ENCODE measurements around the gene TNIP2.

The TNIP2 gene

DNA sequence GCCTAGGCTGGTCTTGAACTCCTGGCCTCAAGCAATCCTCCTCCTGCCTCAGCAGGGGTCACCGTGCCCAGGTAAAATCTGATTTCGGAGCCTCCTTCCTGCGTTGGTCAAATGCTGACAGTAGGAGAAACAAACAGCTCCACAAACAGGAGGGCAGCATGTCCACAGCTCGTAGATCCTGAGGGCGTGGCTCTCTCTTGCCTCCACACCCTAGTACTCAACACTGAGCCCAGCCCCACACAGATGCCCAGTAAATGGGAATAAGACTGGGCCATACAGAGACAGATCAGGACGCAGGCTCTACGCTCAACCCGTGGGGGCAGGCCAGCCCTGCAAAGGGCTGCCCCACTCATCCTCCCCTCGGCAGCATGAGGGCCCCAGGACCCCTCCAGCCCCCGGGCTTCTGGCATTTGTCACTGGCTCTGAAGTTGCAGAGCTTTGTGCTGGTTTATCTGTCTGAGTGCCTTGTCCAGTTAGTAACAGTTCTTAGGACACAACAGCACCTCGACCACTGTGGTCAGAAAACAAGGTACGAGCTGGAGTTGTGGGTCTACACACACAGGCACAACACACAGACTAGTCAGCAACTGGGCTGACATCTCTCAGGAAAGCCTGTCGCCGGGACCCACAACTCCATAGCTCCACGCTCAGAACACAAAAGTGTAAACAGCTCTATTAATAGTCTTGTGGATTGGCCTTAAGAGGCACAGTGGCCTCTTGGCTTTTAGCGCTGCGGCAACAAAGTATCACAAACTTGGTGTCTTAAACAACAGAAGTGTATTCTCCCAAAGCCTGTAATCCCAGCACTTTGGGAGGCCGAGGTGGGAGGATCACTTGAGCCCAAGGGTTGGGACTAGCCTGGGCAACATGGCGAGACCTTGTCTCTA lies 5.2 kb downstream of the TNIP2 start:
- TF ChIP-seq, protein P1, sequence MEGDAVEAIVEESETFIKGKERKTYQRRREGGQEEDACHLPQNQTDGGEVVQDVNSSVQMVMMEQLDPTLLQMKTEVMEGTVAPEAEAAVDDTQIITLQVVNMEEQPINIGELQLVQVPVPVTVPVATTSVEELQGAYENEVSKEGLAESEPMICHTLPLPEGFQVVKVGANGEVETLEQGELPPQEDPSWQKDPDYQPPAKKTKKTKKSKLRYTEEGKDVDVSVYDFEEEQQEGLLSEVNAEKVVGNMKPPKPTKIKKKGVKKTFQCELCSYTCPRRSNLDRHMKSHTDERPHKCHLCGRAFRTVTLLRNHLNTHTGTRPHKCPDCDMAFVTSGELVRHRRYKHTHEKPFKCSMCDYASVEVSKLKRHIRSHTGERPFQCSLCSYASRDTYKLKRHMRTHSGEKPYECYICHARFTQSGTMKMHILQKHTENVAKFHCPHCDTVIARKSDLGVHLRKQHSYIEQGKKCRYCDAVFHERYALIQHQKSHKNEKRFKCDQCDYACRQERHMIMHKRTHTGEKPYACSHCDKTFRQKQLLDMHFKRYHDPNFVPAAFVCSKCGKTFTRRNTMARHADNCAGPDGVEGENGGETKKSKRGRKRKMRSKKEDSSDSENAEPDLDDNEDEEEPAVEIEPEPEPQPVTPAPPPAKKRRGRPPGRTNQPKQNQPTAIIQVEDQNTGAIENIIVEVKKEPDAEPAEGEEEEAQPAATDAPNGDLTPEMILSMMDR (IDR thresholded peaks at IDR 0.05; ENCODE audit: low read depth, low read length) = no peak
- DNase-seq (ENCODE audit: extremely low read depth, low read depth) = no peak

DNA sequence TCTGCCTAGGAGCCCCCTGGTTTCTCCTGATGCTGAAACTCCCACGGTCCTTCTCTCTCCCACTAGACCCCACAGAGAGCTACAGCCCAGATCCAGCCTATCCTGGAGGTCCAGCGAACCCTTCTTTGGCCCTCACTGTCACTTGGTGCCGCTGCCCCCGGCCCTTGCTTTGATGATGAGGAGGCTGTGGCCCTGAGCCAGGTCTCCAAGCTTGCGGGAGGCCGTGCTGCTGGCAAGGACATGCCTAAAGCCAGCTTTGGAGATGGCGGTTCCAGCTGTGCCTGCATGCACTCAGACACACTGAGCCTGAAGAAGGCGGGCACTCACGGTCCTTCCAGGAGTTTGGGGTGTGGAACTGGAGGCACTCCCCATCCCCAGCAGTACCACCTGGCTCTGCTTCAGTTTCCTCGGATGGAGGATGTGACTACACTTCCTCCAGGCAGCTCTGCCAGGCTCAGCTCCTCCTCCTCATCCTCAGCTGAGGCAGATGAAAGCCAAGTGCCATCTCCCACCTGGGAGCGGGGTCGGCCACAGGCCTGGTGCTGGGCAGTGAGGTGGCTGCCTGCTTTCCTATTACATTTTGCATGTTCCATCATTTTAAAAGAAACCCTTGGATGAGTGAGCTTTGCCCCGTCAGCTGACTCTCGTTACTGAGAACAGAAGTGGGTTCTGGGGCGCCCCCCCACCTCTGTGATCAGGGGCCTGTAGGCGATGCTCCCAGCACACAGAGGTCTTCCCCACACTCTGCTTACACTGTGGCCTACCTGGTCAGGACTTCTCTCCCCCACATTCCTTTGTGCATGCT lies 9.0 kb downstream of the TNIP2 start:
- TF ChIP-seq, protein P1 (IDR thresholded peaks at IDR 0.05; ENCODE audit: low read depth, low read length) = no peak
- DNase-seq (ENCODE audit: extremely low read depth, low read depth) = no peak

DNA sequence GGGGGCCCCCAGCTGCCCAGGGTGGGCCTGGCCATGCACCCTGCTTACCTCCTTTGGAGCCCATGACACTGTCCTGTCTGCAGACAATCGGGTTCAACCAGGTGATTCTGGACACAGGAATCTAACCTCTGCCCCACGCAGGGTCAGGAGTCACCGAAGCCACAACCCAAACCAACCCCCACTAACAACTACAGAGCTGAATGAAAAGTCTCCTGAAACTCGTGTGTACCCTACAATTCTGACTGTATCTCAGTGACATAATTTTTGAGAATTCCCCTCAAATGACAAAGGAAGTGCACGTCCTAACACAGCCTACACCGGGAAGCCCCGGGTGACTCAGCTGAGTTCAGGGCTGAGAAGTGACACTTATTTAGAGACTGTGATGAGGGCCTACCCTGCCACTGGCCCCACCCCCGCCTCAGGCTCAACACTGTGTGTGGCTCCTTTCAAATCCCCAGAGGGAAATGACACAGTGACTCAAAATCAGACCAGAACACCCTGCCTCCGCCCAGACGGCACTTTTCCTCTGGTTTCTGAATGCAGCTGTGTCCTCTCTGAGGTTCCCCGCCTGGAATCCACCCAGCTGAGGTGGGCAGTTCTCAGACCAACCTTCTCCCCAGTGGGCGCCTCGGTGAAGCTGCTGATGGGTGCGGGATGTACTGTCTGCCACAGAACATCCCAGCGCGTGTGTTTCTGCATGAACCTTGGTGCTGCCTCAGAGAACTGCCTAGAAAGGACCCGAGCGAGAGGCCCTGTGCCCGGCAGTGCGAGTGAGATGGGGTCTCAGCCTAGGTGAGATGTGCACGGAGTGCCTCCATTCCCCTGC lies 9.9 kb downstream of the TNIP2 start:
- TF ChIP-seq, protein P1 (IDR thresholded peaks at IDR 0.05; ENCODE audit: low read depth, low read length) = no peak
- DNase-seq (ENCODE audit: extremely low read depth, low read depth) = no peak

DNA sequence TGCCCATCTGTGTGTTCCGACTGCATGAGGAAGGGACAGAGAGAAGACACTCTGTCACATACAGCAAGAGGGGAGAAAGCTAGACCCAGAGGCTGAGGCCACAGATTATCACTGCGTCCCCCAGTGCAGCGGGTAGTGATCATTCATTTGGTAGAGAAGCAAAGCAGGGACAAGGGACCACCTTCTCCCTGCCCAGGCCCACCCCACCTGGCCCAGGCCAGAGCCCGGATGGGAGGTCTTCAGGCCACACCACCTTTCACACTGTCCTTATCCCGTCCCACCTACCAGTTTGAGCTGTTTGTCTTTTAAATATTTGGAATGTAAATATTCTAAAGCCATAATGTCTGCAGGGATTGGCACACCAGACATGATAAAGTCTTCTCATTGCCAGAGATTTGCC lies 10.6 kb downstream of the TNIP2 start:
- no peak for DNase-seq (ENCODE audit: extremely low read depth, low read depth)
- TF ChIP-seq, protein P1 (IDR thresholded peaks at IDR 0.05; ENCODE audit: low read depth, low read length) = no peak

DNA sequence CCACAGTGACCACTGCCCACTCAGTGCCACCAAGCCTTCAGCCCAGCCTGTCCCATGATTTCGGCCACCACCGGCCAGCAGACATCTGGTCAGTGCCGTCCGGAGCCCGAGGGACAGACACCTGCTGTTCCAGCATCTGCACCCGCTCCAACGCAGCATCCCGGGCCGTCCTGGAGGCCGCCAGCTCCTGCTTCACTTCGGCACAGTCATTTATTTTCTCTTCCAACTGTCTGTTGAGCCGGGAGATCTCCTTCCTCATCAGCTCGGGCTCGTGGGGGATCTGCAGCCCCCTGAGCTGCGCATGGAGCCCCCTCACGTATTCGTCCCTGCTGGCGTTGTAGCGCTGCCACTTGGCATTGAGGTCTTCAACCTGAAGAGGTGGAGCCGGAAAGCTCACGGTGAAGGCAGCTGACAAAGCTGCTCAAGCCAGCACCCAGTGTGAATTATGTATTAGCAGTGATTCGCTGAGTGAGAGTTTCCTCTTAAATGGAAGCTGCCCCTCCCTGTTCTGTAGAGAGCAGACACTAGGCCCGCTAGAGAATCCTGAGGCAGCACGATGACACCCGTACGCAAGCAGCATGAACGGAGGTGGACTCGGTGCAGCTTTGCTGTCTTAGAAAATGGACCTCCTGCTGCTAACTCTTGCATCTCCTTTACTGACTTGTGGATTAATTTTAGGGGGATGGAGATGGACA lies 11.4 kb downstream of the TNIP2 start:
- TF ChIP-seq, protein P1 (IDR thresholded peaks at IDR 0.05; ENCODE audit: low read depth, low read length) = no peak
- no peak for DNase-seq (ENCODE audit: extremely low read depth, low read depth)

DNA sequence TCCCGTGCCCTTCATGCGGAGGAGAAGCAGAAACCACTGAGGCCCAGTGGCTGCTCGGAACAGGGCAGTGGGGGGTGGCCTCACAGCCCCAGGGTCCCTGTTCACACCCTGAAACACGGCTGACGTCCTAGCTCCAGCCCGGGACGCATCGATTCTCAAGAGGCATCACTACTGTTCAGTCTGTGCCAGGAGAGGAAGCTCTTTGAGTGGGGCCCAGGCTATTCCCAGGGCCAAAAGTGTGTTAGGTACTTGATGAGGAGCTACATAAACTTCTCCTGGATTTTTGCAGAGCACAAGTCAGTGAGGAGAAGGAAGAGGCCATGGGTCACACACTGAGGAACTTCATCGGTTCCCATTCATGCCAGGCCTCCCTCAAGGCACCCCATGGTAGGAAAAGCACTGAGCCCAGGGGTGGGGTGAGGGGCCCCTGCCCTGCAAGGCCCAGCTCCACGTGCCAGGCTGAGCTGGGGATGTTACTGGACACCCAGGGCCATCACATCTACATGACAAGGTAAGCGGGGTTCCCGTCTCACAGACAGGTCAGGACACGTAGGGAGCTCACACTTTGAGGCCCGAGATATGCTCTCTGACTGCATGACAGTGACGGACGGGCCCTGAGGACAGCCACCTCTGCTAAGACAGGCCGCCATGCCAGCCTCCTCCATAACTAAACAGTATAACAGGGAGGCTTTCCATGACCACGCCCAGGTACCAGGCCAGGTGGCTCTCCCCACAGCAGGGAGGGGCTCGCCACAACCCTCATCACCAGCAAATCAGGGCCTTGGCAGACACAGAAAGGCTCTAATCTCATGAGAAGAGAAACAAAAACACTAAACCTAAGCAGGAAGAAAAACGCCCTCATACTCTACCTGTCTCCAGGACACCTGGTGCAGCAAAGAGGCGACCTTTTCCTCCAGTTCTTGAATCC lies 12.4 kb downstream of the TNIP2 start:
- TF ChIP-seq, protein P1 (IDR thresholded peaks at IDR 0.05; ENCODE audit: low read depth, low read length) = no peak
- DNase-seq (ENCODE audit: extremely low read depth, low read depth) = no peak

Data from AG09319 (cell line).